ENCODE results near the gene NTN4.

Gene NTN4

DNA sequence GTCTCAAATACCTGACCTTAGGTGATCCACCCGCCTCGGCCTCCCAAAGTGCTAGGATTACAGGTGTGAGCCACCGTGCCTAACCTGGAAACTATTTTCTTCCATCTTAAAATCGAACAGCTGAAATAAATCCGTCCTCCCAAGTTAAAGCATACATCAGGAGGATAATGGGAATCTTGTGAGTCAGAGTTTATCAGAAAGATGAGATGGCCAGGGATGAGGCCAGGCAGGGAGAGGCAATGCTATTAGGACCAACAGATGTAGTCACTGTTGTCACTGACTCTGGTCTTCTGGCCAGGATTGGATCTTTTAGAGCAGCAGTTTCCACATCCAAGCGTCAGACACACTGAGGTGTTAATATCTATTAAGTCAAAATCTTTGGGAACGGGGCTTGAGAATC is 177.5 kb downstream of the NTN4 start:
- Histone ChIP-seq H3K36me3 (ENCODE audit: control insufficient read depth, insufficient read depth, low read length) (no peaks in the 10 kb centered on the region), H3K27ac (ENCODE audit: low read length) (no peak overlapping the region), H3K9me3 (ENCODE audit: control insufficient read depth, insufficient read depth, low read length) (no peaks in the 10 kb centered on the region), H3K4me3 (ENCODE audit: low read length) (no peak overlapping the region), H3K4me1 (ENCODE audit: control insufficient read depth, insufficient read depth, low read length) (no peaks in the 10 kb centered on the region), H3K27me3 (ENCODE audit: control insufficient read depth, insufficient read depth, low read length) (no peaks in the 10 kb centered on the region)
- no peak for DNase-seq (ENCODE audit: low read depth, low spot score)
- no CpG with 5 or more reads among the region's 7 CpGs for whole genome bisulfite sequencing (ENCODE audit: insufficient coverage, insufficient read length)

- H3K27ac ChIP-seq (ENCODE audit: low read length), result no peak overlapping the region
- no peak overlapping the region for H3K4me3 ChIP-seq (ENCODE audit: low read length)
- H3K36me3 ChIP-seq (ENCODE audit: control insufficient read depth, insufficient read depth, low read length), result no peaks in the 10 kb centered on the region
- DNase-seq (ENCODE audit: low read depth, low spot score), result no peak
- H3K4me1 ChIP-seq (ENCODE audit: control insufficient read depth, insufficient read depth, low read length), result no peaks in the 10 kb centered on the region
- no peaks in the 10 kb centered on the region for H3K9me3 ChIP-seq (ENCODE audit: control insufficient read depth, insufficient read depth, low read length)
- H3K27me3 ChIP-seq (ENCODE audit: control insufficient read depth, insufficient read depth, low read length), result no peaks in the 10 kb centered on the region
- 100% methylated on average over 1 of the region's 2 CpGs for WGBS (ENCODE audit: insufficient coverage, insufficient read length)
These were observed 178.8 kb downstream of the NTN4 start for GRCh38 chr12:95611676-95612309.

- DNase-seq (ENCODE audit: low read depth, low spot score), result no peak
- no peaks in the 10 kb centered on the region for H3K36me3 ChIP-seq (ENCODE audit: control insufficient read depth, insufficient read depth, low read length)
- H3K9me3 ChIP-seq (ENCODE audit: control insufficient read depth, insufficient read depth, low read length), result no peaks in the 10 kb centered on the region
- H3K27ac ChIP-seq (ENCODE audit: low read length), result no peak overlapping the region
- WGBS (ENCODE audit: insufficient coverage, insufficient read length), result no CpG with 5 or more reads among the region's 13 CpGs
- H3K4me1 ChIP-seq (ENCODE audit: control insufficient read depth, insufficient read depth, low read length), result no peaks in the 10 kb centered on the region
- H3K27me3 ChIP-seq (ENCODE audit: control insufficient read depth, insufficient read depth, low read length), result no peaks in the 10 kb centered on the region
- no peak overlapping the region for H3K4me3 ChIP-seq (ENCODE audit: low read length)
These were observed 182.1 kb downstream of the NTN4 start for GRCh38 chr12:95608252-95609033.
